HepG2 (cell line): ENCODE results near the gene ASPRV1. TPM values are rescaled to one million over a fixed set of nuclear protein-coding genes. Genes with fewer than 3 reads are reported as not detected.

ENCODE experiments used
- EEA1 ChIP-seq: sonication (generic); formaldehyde crosslinking; IDR thresholded peaks from 2 replicates; pipeline ENCODE4 v1.5.1; 2020; ENCODE audit warnings: mild to moderate bottlenecking, missing genetic modification reagents, borderline replicate concordance
- ESRRA ChIP-seq: sonication (generic); formaldehyde crosslinking; IDR thresholded peaks from 2 replicates; pipeline ENCODE4 v1.5.1; 2020; ENCODE audit warnings: mild to moderate bottlenecking, low read depth, missing genetic modification reagents
- HNF1B ChIP-seq: sonication (generic); formaldehyde crosslinking; IDR thresholded peaks from 2 replicates; pipeline ENCODE4 v1.5.1; 2020; ENCODE audit warnings: mild to moderate bottlenecking, moderate library complexity, missing genetic modification reagents
- MYC ChIP-seq: sonication (generic); formaldehyde crosslinking; IDR thresholded peaks from 2 replicates; pipeline ENCODE4 v1.9.0; 2021; ENCODE audit warnings: missing genetic modification reagents, borderline replicate concordance
- ONECUT2 ChIP-seq: sonication (generic); formaldehyde crosslinking; IDR thresholded peaks from 2 replicates; pipeline ENCODE4 v1.4.0; 2020; ENCODE audit warnings: missing genetic modification reagents
- PAF1 ChIP-seq: IDR thresholded peaks from 2 replicates; pipeline ENCODE4 v1.6.1; 2016; ENCODE audit warnings: missing genetic modification reagents, missing compliant biosample characterization
- POLR2G ChIP-seq: fragments of 200-400 bp; formaldehyde crosslinking; IDR thresholded peaks from 2 replicates; pipeline ENCODE4 v1.6.1; 2018; ENCODE audit warnings: mild to moderate bottlenecking, low read depth, low read length, moderate library complexity
- SRY ChIP-seq: sonication (generic); formaldehyde crosslinking; IDR thresholded peaks from 2 replicates; pipeline ENCODE4 v1.8.0; 2022; ENCODE audit warnings: mild to moderate bottlenecking, missing genetic modification reagents
- ZNF24 ChIP-seq: fragments of 450-650 bp; IDR thresholded peaks from 2 replicates; pipeline ENCODE4 v1.6.1; 2017; ENCODE audit warnings: antibody characterized with exemption, mild to moderate bottlenecking
- ZNF260 ChIP-seq: sonication (generic); formaldehyde crosslinking; IDR thresholded peaks from 2 replicates; pipeline ENCODE4 v1.4.0; 2020; ENCODE audit warnings: missing genetic modification reagents, low read depth, mild to moderate bottlenecking, borderline replicate concordance
- ZNF567 ChIP-seq: sonication (generic); formaldehyde crosslinking; IDR thresholded peaks from 2 replicates; pipeline ENCODE4 v1.8.1; 2023; ENCODE audit warnings: mild to moderate bottlenecking, missing genetic modification reagents, borderline replicate concordance
- ZNF720 ChIP-seq: sonication (generic); formaldehyde crosslinking; IDR thresholded peaks from 2 replicates; pipeline ENCODE4 v1.4.0; 2020; ENCODE audit warnings: missing genetic modification reagents
- ZSCAN29 ChIP-seq: sonication (generic); formaldehyde crosslinking; conservative IDR thresholded peaks from 2 replicates; pipeline ENCODE4 v1.4.0; 2020; ENCODE audit warnings: mild to moderate bottlenecking, missing genetic modification reagents
- polyA plus RNA-seq, 8 experiments: library from polyadenylated mRNA; depleted of rRNA in 3 of 8; stranded (reverse) in 7 of 8; unstranded in 1 of 8; fragments of >200 nt; fragmentation: Illumina TruSeq in 4 of 8; extraction: Trizol in 4 of 8; gene quantifications; 2 replicates each; pipeline versions ENCODE4 v1.2.1 to v1.2.3, GENCODE V29; 2011 to 2016; ENCODE audit warnings: low read depth in 4 of 8, missing spikeins in 1 of 8, mixed read lengths in 1 of 8; ENCODE audit not compliant: insufficient read depth in 1 of 8
- total RNA-seq, 5 experiments: library from RNA; depleted of rRNA; stranded (reverse); fragments of >200 nt; fragmentation: Illumina TruSeq; extraction: Trizol; gene quantifications; 2 replicates each; pipeline ENCODE4 v1.2.3, GENCODE V29; 2016; ENCODE audit warnings: low read depth in 1 of 5
- TF ChIP-seq, protein P1 (sequence below): sonication (generic); formaldehyde crosslinking; IDR thresholded peaks from 2 replicates; pipeline ENCODE4 v1.5.1; 2020; ENCODE audit warnings: mild to moderate bottlenecking, missing genetic modification reagents, borderline replicate concordance
- TF ChIP-seq, protein P2 (sequence below): sonication (generic); formaldehyde crosslinking; IDR thresholded peaks from 2 replicates; pipeline ENCODE4 v1.5.0; 2020; ENCODE audit warnings: missing genetic modification reagents
- TF ChIP-seq, protein P3 (sequence below): sonication (generic); formaldehyde crosslinking; IDR thresholded peaks from 2 replicates; pipeline ENCODE4 v1.4.0; 2020; ENCODE audit warnings: missing genetic modification reagents
- TF ChIP-seq, protein P4 (sequence below): sonication (generic); formaldehyde crosslinking; IDR thresholded peaks from 2 replicates; pipeline ENCODE4 v1.4.0; 2020; ENCODE audit warnings: missing genetic modification reagents

ASPRV1 gene
- total and polyA plus RNA-seq, 2 of the 13 experiments (the other 11 are each of a cell fraction or from before 2014, with no cell fraction given), result 0.40 to 0.48 TPM

DNA sequence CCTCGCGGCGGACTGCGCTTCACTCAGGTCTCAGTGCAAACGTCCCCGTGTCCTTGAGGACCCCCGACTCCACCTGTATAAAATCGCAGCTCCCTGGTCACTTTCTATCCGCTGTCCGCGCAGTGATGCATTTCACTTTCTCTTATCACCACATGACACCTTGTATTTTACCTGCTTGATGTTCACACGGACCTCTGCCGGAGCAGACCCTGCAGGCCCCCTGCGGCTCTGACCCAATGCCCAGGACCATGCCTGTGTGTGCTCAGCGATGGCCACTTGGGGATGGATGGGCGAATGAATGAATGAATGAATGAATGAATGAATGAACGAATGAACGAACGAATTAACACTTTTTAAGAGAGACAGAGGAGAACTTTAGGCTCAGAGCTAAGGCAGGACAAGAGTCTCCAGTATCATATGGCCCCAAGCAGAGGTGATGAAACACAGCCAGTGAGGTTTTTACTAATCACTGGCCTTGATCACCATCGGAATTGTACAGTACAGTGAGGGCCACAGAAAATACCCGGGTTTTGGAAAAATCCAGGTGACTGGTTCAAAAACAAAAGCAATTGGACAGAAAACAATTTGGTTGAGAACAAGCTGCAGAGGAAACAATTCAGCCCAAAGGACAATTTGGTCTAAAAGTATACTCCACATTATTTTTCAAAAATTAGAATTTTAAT lies 12.3 kb downstream of the ASPRV1 start (continued):
- TF ChIP-seq, protein P1, sequence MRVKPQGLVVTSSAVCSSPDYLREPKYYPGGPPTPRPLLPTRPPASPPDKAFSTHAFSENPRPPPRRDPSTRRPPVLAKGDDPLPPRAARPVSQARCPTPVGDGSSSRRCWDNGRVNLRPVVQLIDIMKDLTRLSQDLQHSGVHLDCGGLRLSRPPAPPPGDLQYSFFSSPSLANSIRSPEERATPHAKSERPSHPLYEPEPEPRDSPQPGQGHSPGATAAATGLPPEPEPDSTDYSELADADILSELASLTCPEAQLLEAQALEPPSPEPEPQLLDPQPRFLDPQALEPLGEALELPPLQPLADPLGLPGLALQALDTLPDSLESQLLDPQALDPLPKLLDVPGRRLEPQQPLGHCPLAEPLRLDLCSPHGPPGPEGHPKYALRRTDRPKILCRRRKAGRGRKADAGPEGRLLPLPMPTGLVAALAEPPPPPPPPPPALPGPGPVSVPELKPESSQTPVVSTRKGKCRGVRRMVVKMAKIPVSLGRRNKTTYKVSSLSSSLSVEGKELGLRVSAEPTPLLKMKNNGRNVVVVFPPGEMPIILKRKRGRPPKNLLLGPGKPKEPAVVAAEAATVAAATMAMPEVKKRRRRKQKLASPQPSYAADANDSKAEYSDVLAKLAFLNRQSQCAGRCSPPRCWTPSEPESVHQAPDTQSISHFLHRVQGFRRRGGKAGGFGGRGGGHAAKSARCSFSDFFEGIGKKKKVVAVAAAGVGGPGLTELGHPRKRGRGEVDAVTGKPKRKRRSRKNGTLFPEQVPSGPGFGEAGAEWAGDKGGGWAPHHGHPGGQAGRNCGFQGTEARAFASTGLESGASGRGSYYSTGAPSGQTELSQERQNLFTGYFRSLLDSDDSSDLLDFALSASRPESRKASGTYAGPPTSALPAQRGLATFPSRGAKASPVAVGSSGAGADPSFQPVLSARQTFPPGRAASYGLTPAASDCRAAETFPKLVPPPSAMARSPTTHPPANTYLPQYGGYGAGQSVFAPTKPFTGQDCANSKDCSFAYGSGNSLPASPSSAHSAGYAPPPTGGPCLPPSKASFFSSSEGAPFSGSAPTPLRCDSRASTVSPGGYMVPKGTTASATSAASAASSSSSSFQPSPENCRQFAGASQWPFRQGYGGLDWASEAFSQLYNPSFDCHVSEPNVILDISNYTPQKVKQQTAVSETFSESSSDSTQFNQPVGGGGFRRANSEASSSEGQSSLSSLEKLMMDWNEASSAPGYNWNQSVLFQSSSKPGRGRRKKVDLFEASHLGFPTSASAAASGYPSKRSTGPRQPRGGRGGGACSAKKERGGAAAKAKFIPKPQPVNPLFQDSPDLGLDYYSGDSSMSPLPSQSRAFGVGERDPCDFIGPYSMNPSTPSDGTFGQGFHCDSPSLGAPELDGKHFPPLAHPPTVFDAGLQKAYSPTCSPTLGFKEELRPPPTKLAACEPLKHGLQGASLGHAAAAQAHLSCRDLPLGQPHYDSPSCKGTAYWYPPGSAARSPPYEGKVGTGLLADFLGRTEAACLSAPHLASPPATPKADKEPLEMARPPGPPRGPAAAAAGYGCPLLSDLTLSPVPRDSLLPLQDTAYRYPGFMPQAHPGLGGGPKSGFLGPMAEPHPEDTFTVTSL (CRISPR knock-in tag), result no peak
- no peak for TF ChIP-seq ZNF260 (CRISPR knock-in tag)
- TF ChIP-seq, protein P2, sequence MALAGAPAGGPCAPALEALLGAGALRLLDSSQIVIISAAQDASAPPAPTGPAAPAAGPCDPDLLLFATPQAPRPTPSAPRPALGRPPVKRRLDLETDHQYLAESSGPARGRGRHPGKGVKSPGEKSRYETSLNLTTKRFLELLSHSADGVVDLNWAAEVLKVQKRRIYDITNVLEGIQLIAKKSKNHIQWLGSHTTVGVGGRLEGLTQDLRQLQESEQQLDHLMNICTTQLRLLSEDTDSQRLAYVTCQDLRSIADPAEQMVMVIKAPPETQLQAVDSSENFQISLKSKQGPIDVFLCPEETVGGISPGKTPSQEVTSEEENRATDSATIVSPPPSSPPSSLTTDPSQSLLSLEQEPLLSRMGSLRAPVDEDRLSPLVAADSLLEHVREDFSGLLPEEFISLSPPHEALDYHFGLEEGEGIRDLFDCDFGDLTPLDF, result no peak
- no peak for TF ChIP-seq EEA1 (CRISPR knock-in tag)
- peak; percentile 94 for TF ChIP-seq ZNF24
- TF ChIP-seq POLR2G, result no peak
- no peak for TF ChIP-seq SRY (CRISPR knock-in tag)
- no peak for TF ChIP-seq ONECUT2 (CRISPR knock-in tag)
- TF ChIP-seq ZNF567 (CRISPR knock-in tag), result 0 out of 2 replicates have a peak, but pooled peaks have one; percentile 9
- TF ChIP-seq MYC (CRISPR knock-in tag), result no peak
- no peak for TF ChIP-seq ZNF720
- TF ChIP-seq, protein P3, sequence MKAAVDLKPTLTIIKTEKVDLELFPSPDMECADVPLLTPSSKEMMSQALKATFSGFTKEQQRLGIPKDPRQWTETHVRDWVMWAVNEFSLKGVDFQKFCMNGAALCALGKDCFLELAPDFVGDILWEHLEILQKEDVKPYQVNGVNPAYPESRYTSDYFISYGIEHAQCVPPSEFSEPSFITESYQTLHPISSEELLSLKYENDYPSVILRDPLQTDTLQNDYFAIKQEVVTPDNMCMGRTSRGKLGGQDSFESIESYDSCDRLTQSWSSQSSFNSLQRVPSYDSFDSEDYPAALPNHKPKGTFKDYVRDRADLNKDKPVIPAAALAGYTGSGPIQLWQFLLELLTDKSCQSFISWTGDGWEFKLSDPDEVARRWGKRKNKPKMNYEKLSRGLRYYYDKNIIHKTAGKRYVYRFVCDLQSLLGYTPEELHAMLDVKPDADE (CRISPR knock-in tag), result no peak
- peak; percentile 49; the same call in 1 of the 2 replicates for TF ChIP-seq HNF1B (CRISPR knock-in tag)
- TF ChIP-seq ZSCAN29 (CRISPR knock-in tag), result no peak
- TF ChIP-seq, protein P4, sequence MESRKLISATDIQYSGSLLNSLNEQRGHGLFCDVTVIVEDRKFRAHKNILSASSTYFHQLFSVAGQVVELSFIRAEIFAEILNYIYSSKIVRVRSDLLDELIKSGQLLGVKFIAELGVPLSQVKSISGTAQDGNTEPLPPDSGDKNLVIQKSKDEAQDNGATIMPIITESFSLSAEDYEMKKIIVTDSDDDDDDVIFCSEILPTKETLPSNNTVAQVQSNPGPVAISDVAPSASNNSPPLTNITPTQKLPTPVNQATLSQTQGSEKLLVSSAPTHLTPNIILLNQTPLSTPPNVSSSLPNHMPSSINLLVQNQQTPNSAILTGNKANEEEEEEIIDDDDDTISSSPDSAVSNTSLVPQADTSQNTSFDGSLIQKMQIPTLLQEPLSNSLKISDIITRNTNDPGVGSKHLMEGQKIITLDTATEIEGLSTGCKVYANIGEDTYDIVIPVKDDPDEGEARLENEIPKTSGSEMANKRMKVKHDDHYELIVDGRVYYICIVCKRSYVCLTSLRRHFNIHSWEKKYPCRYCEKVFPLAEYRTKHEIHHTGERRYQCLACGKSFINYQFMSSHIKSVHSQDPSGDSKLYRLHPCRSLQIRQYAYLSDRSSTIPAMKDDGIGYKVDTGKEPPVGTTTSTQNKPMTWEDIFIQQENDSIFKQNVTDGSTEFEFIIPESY (CRISPR knock-in tag), result peak; percentile 45
- TF ChIP-seq PAF1 (CRISPR knock-in tag), result no peak
- no peak for TF ChIP-seq ESRRA
